ENCODE data around the gene FANCB.

DNA sequence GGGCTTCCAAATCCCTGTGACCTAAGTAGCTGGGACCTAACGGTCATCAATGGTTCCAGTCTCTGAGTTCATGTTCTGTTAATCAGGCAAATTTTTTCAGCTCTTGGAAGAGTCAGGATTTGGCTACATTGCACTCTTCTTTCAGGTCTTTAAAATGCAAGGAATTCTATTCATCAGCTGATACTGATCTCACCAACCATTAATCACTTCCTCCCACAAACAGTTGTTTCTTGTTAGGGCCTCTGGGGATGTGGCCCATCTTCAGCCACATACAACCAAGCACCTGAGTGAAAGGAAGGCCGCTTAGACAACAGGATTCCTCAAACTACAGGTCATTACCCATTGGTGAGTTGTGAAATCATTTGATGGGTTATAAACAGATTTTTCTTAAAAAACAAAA is 71.7 kb downstream of the FANCB start:
- no peak for TF ChIP-seq YY1 (tag by site-specific recombination; IDR thresholded peaks at IDR 0.05)
- no peak for TF ChIP-seq SP2 (tag by site-specific recombination; IDR thresholded peaks at IDR 0.05)
- TF ChIP-seq ZNF76 (tag by site-specific recombination; IDR thresholded peaks at IDR 0.05; ENCODE audit: borderline replicate concordance, low read depth) = no peak
- TF ChIP-seq, protein P1, sequence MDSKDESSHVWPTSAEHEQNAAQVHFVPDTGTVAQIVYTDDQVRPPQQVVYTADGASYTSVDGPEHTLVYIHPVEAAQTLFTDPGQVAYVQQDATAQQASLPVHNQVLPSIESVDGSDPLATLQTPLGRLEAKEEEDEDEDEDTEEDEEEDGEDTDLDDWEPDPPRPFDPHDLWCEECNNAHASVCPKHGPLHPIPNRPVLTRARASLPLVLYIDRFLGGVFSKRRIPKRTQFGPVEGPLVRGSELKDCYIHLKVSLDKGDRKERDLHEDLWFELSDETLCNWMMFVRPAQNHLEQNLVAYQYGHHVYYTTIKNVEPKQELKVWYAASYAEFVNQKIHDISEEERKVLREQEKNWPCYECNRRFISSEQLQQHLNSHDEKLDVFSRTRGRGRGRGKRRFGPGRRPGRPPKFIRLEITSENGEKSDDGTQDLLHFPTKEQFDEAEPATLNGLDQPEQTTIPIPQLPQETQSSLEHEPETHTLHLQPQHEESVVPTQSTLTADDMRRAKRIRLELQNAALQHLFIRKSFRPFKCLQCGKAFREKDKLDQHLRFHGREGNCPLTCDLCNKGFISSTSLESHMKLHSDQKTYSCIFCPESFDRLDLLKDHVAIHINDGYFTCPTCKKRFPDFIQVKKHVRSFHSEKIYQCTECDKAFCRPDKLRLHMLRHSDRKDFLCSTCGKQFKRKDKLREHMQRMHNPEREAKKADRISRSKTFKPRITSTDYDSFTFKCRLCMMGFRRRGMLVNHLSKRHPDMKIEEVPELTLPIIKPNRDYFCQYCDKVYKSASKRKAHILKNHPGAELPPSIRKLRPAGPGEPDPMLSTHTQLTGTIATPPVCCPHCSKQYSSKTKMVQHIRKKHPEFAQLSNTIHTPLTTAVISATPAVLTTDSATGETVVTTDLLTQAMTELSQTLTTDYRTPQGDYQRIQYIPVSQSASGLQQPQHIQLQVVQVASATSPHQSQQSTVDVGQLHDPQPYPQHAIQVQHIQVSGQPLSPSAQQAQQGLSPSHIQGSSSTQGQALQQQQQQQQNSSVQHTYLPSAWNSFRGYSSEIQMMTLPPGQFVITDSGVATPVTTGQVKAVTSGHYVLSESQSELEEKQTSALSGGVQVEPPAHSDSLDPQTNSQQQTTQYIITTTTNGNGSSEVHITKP (tag by site-specific recombination; IDR thresholded peaks at IDR 0.05) = no peak
- TF ChIP-seq, protein P2, sequence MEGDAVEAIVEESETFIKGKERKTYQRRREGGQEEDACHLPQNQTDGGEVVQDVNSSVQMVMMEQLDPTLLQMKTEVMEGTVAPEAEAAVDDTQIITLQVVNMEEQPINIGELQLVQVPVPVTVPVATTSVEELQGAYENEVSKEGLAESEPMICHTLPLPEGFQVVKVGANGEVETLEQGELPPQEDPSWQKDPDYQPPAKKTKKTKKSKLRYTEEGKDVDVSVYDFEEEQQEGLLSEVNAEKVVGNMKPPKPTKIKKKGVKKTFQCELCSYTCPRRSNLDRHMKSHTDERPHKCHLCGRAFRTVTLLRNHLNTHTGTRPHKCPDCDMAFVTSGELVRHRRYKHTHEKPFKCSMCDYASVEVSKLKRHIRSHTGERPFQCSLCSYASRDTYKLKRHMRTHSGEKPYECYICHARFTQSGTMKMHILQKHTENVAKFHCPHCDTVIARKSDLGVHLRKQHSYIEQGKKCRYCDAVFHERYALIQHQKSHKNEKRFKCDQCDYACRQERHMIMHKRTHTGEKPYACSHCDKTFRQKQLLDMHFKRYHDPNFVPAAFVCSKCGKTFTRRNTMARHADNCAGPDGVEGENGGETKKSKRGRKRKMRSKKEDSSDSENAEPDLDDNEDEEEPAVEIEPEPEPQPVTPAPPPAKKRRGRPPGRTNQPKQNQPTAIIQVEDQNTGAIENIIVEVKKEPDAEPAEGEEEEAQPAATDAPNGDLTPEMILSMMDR (tag by site-specific recombination; IDR thresholded peaks at IDR 0.05) = no peak
- no peak for TF ChIP-seq ZNF138 (tag by site-specific recombination; IDR thresholded peaks at IDR 0.05; ENCODE audit: borderline replicate concordance)
- no peak for TF ChIP-seq ZNF266 (tag by site-specific recombination; IDR thresholded peaks at IDR 0.05; ENCODE audit: low read depth)
- TF ChIP-seq HOXA7 (CRISPR knock-in tag; IDR thresholded peaks at IDR 0.05; ENCODE audit: borderline replicate concordance) = no peak
- TF ChIP-seq BCL11A (tag by site-specific recombination; IDR thresholded peaks at IDR 0.05; ENCODE audit: low read depth) = no peak
